Heart left ventricle (tissue), 13 donors: ENCODE data around the gene PAK2.

Source experiments
- CTCF ChIP-seq, 12 donors: fragments of 200-600 bp; sonication (generic) in 4 of 12; IDR thresholded peaks; one replicate each; pipeline versions ENCODE4 v1.5.0 to v1.8.0; 2018 to 2022; ENCODE audit warnings: antibody characterized with exemption in 12 of 12, mild to moderate bottlenecking in 5 of 12
- POLR2A ChIP-seq, 2 donors: fragments of 450-650 bp; IDR thresholded peaks; one replicate each; pipeline ENCODE4 v1.6.1; 2017; ENCODE audit warnings: antibody characterized with exemption in 2 of 2, mild to moderate bottlenecking in 2 of 2, moderate library complexity in 2 of 2
- donor health status: ischemic (EF 13 %, LVEDD 7.1; RV severe dilation, severe dysfunction).
- donor health status: DM: no; HTN: yes; CAD: no.
- donor health status: DM: no; HTN: no; CAD: no.
- donor health status: ischemic (EF 25% LVEDD 6.9; RV normal size, moderate dysfunction).
- donor health status: ischemic (EF 25% LVEDD 5.7; RV mildly dilated, moderate dysfunction).
- donor health status: ischemic (EF 35%, LVEDD 5.7; RV mildly dilated, moderate dysfunction).
- donor health status: nonischemic (EF 11% LVEDD 7.7; RV severe dilation, severe dysfunction).
- donor health status: DM: yes; HTN: yes; CAD: no.
- donor health status: PGD.
- donor health status: ischemic (EF 29% LVEDD 5.4; RV normal size, mild dysfunction).
- donor health status: nonischemic (EF 23%, LVEDD 6.1; RV moderate dilation, normal function).

GRCh38 chr3:196842567-196843434, 103.1 kb downstream of the PAK2 start:
- no peak for TF ChIP-seq CTCF (IDR thresholded peaks at IDR 0.05)
- no peak for TF ChIP-seq POLR2A (IDR thresholded peaks at IDR 0.05)
